Lower lobe of right lung (tissue), 2 donors: ENCODE measurements around the gene ITM2C. TPM values are rescaled to one million over a fixed set of nuclear protein-coding genes. Genes with fewer than 3 reads are reported as not detected.

ENCODE experiments used
- ATAC-seq, 2 donors: fragments of 200-7000 bp; cut with Tn5 transposase; one replicate each; pipeline ENCODE4 v1.9.1; 2020 to 2022; ENCODE audit warnings: mild to moderate bottlenecking in 2 of 2, moderate library complexity in 2 of 2
- DNase-seq: peaks from one replicate; pipeline ENCODE4 v3.0.0-alpha.2; 2020
- H3K27ac ChIP-seq: fragments of 200-600 bp; one replicate; pipeline ENCODE4 v1.8.0; 2022
- H3K27me3 ChIP-seq: fragments of 200-600 bp; one replicate; pipeline ENCODE4 v1.8.0; 2022; ENCODE audit warnings: low read depth
- H3K36me3 ChIP-seq: fragments of 200-600 bp; one replicate; pipeline ENCODE4 v1.8.0; 2022; ENCODE audit warnings: mild to moderate bottlenecking
- H3K4me1 ChIP-seq: fragments of 200-600 bp; one replicate; pipeline ENCODE4 v1.8.0; 2022
- H3K4me3 ChIP-seq: fragments of 200-600 bp; one replicate; pipeline ENCODE4 v1.8.0; 2022; ENCODE audit warnings: mild to moderate bottlenecking
- H3K9me3 ChIP-seq: fragments of 200-600 bp; one replicate; pipeline ENCODE4 v1.8.0; 2022
- CTCF ChIP-seq: fragments of 200-600 bp; IDR thresholded peaks from one replicate; pipeline ENCODE4 v1.8.0; 2022; ENCODE audit warnings: antibody characterized with exemption, mild to moderate bottlenecking
- intact Hi-C: fragments of 100-400 bp; cut with DNase I; formaldehyde crosslinking; loops from one replicate; pipeline ENCODE4 v1.11.0; 2022
- total RNA-seq: library from RNA; stranded (reverse); fragmentation: NEBNext Ultra II Directional; extraction: Animal tissue kit (Norgen Biotek cat#: 25700); gene quantifications from one replicate; pipeline ENCODE4 v1.2.1, GENCODE V29; 2021
- donor health status: DM: no; HTN: yes; CAD: no; lungs with severe emphysema.

ITM2C gene
- total RNA-seq, 1 donor from 2014 or later, result 27.6 TPM

GRCh38 chr2:230879271-230879882 is 14.6 kb downstream of the ITM2C start:
- H3K27ac ChIP-seq, result no peak overlapping the region
- TF ChIP-seq CTCF, result no peak
- DNase-seq (no peak), ATAC-seq (no peak)
- H3K36me3 ChIP-seq, result peaks cover 7% of the 10 kb centered on the region
- no peaks in the 10 kb centered on the region for H3K4me1 ChIP-seq
- no peaks in the 10 kb centered on the region for H3K9me3 ChIP-seq
- H3K27me3 ChIP-seq, result no peaks in the 10 kb centered on the region
- intact Hi-C loops, result no loop called here
- no peak overlapping the region for H3K4me3 ChIP-seq

DNA sequence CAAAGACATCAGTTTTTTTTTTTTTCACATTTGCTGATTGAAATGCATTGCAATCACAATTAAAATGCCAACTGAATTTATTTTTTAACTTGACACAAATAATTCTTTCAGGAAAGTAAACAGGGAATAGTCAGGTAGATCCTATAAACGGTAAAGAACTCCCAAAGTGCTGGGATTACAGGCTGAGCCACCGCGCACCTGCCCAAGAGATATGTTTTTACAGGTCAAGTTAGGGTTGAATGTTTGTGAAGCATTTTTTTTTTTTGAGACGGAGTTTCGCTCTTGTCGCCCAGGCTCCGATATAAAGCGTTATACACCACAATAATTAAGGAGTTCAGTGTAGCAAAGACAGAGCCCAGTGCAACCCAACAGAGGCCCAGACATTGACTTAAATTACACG is 15.1 kb downstream of the ITM2C start:
- H3K27ac ChIP-seq, result no peak overlapping the region
- ATAC-seq (no peak), DNase-seq (no peak)
- no peaks in the 10 kb centered on the region for H3K4me1 ChIP-seq
- no peaks in the 10 kb centered on the region for H3K27me3 ChIP-seq
- peaks cover 7% of the 10 kb centered on the region for H3K36me3 ChIP-seq
- TF ChIP-seq CTCF, result no peak
- H3K4me3 ChIP-seq, result no peak overlapping the region
- H3K9me3 ChIP-seq, result no peaks in the 10 kb centered on the region
- intact Hi-C loops, result no loop called here

- no peak for TF ChIP-seq CTCF
- intact Hi-C loops, result no loop called here
- H3K36me3 ChIP-seq, result peaks cover 4% of the 10 kb centered on the region
- H3K27me3 ChIP-seq, result no peaks in the 10 kb centered on the region
- no peak overlapping the region for H3K4me3 ChIP-seq
- no peaks in the 10 kb centered on the region for H3K9me3 ChIP-seq
- no peak for DNase-seq
- H3K27ac ChIP-seq, result no peak overlapping the region
- H3K4me1 ChIP-seq, result no peaks in the 10 kb centered on the region
- ATAC-seq, result no peak
Observed at GRCh38 chr2:230881840-230882239, 17.1 kb downstream of the ITM2C start.

GRCh38 chr2:230885463-230886130 is 20.9 kb downstream of the ITM2C start:
- Histone ChIP-seq H3K4me1 (no peaks in the 10 kb centered on the region), H3K9me3 (no peaks in the 10 kb centered on the region), H3K27ac (no peak overlapping the region), H3K36me3 (no peaks in the 10 kb centered on the region), H3K4me3 (no peak overlapping the region), H3K27me3 (peaks cover 4% of the 10 kb centered on the region)
- ATAC-seq, result no peak
- intact Hi-C loops, result no loop called here
- no peak for TF ChIP-seq CTCF
- no peak for DNase-seq

DNA sequence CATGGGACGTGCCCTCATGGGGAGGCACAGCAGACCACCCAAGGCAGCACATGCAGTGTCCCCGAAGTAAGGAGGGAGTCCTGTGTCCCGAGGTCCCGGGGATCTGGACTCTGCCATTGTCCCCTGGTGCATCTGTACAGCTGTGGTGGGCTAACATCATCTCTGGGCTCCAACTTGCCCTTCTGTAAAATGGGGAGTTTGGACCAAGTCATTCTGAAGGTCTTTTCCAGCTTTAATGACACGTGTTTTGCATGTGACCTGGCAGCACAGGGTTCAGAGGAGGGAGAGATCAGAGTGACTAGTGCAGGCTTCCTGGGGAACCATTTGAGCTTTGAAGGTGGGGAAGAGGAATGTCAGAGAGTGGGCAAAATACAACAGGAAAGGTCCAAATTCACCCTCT is 21.5 kb downstream of the ITM2C start:
- DNase-seq (no peak), ATAC-seq (no peak)
- intact Hi-C loops, result no loop called here
- peaks cover 6% of the 10 kb centered on the region for H3K27me3 ChIP-seq
- H3K27ac ChIP-seq, result no peak overlapping the region
- H3K4me3 ChIP-seq, result no peak overlapping the region
- no peaks in the 10 kb centered on the region for H3K4me1 ChIP-seq
- H3K36me3 ChIP-seq, result no peaks in the 10 kb centered on the region
- no peak for TF ChIP-seq CTCF
- H3K9me3 ChIP-seq, result no peaks in the 10 kb centered on the region
